HL-60/S4 treated with phorbol 12-myristate 13-acetate at 8.2 ng/mL for 4 days and 3 days (cell line): ENCODE data around the gene PPP4R1.
"Not testable (repeated sequence)": the region's sequence is repeated elsewhere in the genome, so short reads cannot be mapped to it uniquely, and the experiment has no call there.

Experiments used
- in situ Hi-C: fragments of 300-500 bp; cut with MboI; formaldehyde crosslinking; loops from 2 replicates; pipeline ENCODE4 v1.15.0; 2022; ENCODE audit warnings: low sequenced_read_pairs

The PPP4R1 gene

DNA sequence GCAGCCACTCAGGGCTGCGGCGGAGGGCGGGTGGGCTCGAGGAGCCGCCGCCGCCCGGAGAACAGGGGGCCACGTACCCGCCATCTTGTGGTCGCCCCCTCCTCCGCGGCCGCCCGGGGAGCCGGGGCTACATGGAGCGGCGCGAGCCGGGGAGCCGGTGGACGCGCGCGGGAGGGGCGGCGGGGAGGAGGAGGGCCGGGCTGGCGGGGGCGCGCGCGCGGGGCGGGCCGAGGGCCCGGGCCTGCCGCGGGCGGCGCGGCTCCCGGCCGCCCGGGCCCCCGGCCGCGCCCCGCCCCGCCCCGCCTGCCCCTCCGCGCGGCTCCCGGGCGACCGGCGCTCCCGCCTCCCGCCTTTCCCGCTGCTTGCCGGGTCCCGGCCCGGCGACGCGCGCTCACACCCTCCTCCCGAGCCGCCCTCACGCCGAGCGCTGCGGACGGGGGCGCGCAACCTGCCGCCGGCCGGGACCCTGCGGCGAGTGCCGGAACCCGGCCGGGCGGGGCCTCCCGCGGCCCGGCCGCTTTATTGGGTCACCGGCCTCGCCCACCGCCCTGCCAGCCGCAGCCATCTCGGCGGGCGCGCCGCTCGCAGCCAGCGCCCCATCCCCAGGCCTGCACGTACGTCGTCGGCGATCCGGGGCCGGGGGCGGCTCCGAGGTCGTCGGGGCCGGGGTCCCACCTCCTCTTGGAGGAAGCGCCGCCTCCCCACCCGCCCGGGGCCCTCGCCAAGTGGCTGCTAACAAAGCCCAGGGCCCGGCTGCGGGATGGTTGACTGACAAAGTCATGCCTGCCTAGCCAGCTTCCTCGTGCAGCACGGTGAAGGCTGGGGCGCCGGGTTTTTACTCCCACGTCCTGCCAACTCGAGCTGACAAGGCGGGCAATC, at the start of gene PPP4R1:
Gene PPP4R1, minus strand, starts transcription at position 159 of the 879 bp plus-strand sequence. Its CDS starts 75 bp downstream, at position 84.
- in situ Hi-C loops = no loop called here

GRCh38 chr18:9663377-9663776, 49.0 kb upstream of the PPP4R1 start:
- in situ Hi-C loops = no loop called here

- in situ Hi-C loops = no loop called here
Observed at GRCh38 chr18:9661564-9661963, 47.2 kb upstream of the PPP4R1 start.

DNA sequence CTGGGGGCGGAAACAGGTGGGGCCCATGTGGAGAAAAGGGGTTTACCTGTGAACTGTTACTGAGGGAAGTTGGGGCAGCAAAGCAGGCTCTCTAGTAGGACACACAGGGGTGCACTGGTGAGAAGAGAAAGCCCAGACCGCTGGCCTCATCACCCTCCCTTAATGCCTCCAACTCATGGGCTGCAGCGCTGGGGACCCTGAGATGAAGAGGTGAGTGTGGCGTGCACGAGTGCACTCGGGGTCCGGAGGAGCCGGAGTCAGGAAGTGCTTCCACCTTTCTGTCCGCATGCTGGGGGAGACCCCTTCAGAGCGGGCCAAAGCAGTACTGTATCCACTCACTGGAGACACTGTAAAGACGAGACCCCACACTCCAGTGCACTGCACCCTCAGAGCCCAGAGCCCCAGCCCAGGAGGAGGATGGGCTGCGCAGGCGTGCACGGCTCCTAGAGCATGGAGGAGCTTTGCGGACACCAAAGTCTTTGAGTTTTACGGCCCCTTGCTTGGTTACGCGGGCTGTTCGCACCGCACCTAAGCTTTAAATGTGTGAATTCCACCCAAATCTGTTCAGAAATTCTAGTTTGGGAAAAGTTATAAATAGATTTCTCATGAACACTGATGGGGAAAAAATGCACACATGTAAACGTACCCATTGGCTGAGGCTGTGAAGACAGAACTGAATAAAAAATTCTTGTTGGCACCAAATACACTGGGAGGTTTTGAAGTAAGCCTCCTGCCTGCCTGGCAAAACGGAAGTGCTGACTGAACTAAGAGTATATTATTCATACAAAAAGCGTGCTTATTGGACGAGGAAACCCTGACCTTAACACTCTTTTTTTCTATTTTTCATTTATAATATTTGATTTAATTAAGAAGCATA, 45.4 kb upstream of the PPP4R1 start:
- in situ Hi-C loops = no loop called here

DNA sequence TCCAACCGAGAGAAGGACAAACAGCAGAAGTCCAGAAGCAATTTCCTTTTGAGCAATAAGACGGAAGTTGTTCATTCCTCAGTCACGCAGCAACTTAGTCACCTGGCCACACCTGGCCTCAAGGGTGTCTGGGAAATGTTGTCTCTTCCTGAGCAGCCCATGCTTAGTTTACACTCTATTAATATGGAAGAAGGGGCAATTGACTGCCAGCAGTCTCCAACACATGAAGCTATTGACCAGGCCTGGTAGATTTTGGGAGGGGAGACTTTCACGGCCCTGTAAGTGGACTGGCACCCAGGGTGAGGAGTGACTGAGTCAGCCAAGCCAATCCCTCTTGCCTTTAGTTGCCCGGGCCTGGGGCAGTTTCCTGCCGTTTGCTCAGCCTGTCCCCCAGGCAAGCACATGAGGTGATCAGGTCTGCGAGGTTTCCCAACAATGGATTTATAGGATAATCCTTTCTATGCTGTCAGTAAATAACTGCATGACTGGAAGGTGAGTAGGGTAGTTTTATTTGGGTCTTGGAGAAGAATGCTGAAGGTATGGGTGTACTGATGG, 43.8 kb upstream of the PPP4R1 start:
- in situ Hi-C loops = no loop called here

DNA sequence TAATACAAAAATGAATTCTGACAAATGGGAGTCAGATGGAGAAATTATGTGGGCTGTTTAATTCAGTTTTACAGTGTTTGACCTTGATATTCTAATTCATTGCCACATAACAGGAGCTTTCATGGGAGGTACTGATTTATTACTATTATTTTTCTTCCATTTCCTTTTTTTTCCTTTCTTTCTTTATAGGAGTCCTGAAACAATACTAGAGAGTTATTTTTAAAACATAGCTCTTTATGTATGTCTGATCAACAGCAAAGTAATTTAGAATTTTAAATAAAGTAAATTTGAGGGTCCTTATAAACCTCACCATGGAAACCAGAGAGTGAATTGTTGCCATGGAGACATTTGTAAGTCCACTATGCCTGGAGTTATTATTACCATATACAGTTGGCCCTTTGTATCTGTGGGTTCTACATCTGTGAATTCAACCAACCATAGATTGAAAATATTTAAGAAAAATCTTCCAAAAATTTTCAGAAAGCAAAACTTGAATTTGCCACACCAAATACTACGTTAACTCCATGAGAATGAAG, 40.9 kb upstream of the PPP4R1 start:
- in situ Hi-C loops = no loop called here

DNA sequence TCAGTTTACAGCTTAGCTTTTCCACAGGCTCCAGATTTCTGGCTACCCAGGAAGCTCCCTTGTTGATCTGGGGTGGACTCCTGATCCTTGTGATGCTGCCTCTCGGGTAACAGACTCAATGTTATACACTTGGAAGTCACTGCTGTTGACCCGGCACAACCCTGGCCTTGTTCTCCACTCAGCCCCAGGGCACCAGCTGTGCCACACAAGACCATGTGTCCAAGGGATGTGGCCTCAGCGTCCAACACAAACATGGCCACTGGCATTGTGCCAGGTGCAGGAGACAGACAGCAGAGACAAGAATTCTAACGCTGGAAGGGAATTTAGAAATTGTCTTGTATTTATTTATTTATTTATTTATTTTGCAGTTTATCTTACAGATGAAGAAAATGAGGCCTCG, 39.0 kb upstream of the PPP4R1 start:
- in situ Hi-C loops = no loop called here

GRCh38 chr18:9649164-9649540, 34.8 kb upstream of the PPP4R1 start:
- in situ Hi-C loops = no loop called here

DNA sequence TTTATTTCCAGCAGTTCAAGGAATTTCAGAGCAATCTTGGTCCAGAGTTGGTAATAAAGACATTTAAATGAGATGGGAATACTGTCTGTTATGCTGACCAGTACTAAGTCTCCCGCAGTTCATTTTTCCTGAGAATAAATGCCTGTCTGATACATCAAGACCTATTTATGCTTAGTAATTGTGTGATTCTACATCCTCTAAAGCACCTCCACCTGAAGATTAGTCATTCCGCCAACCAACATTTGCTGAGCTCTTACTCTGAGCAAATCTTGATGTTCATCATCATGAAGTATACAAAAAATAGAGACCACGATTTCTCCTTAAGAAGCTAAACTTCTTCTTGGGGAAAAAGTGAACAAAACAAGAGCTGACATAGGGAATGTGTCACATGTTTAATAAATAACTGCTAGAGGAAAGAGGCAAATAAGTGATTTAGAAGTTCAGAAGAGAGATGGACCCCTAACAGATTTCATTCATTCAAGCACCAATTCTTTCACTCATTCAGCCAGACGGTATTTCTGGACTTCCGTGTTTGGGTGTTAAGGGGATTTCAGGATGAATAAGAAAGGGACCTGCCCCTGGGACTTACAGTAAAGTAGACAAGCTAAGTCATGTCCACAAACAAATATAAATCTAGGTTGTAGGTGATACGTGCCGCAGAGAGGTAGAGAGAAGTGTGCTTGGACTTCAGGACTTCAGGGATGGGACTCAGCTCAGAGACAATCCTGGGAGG, 34.2 kb upstream of the PPP4R1 start:
- in situ Hi-C loops = no loop called here

DNA sequence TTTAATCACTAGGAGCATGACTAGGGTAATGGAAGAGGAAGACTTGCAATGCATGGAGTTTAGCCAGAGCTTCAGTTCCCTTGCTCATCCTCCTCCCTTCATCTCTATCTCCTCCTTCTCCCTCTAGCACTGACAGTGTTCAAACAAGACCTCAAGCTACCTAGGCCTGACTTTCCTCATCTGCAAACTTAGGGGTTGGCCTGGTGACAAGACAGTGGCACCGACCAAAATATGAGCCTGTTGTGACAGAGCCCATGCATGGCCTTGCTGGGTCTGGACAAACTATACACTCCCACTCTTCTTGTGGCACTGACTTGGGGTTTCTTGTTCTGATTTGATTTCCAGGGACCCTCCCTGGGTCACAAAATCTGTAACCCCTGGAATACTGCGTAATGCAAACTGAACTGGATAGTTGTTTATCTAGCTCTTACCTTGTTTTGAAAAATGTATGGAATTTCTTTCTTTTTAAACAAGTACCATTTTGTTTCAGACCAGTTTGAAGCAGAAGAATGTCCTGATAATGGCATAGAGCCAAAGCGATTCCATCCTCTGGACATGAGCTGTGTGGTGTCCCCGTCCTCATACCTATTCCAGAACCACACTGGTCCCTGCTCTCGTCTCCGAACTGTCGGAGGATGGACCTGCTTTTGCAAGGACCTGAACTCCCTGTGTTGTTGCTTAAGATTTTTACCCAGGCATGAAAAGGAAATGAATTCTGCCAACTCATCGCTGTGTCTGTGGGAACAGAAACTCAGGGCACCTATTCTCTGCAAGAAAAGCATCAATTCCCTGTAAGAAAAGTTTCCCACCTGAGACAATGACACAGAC, 33.4 kb upstream of the PPP4R1 start:
- in situ Hi-C loops = no loop called here

- in situ Hi-C loops = no loop called here
Observed at GRCh38 chr18:9643549-9643948, 29.2 kb upstream of the PPP4R1 start.

DNA sequence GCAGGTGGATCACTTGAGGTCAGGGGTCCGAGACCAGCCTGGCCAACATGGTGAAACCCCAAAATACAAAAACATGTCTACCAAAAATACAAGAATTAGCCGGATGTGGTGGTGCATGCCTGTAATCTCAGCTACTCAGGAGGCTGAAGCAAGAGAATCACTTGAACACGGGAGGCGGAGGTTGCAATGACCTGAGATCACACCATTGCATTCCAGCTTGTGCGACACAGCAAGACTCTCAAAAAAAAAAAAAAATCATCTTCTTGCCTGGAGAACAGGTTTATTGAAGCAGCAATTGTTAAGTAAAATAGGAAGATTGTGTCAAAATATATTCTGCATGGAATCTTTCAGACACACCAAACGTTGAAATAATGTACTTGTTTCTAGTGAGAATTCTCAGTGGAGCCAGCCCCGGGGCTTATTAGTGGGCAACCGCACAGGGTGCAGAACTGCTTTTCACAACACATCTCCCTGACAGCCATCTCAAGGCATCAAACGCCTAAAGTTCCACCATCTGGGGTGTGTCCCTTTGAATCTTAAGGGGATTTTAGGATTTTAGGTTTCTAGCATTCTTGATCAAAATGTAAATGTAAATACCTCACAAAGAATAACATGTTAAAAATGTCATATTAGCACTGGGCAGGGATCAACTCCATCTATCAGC, 28.6 kb upstream of the PPP4R1 start:
- in situ Hi-C loops = no loop called here

DNA sequence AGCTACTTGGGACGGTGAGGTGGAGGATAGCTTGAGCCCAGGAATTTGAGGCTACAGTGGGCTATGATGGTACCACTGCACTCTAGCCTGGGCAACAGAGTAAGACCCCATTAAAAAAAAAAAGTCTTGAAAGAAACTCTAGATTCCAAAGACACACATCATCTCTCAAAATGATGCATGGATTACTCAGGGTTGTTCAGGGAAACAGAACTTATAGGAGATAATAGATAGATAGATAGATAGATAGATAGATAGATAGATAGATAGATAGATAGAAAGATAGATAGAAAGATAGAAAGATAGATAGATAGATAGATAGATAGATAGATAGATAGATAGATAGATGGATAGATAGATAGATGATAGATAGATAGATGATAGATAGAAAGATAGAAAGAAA, 26.7 kb upstream of the PPP4R1 start:
- in situ Hi-C loops = not testable (repeated sequence)

GRCh38 chr18:9638886-9639285, 24.5 kb upstream of the PPP4R1 start:
- in situ Hi-C loops = no loop called here

DNA sequence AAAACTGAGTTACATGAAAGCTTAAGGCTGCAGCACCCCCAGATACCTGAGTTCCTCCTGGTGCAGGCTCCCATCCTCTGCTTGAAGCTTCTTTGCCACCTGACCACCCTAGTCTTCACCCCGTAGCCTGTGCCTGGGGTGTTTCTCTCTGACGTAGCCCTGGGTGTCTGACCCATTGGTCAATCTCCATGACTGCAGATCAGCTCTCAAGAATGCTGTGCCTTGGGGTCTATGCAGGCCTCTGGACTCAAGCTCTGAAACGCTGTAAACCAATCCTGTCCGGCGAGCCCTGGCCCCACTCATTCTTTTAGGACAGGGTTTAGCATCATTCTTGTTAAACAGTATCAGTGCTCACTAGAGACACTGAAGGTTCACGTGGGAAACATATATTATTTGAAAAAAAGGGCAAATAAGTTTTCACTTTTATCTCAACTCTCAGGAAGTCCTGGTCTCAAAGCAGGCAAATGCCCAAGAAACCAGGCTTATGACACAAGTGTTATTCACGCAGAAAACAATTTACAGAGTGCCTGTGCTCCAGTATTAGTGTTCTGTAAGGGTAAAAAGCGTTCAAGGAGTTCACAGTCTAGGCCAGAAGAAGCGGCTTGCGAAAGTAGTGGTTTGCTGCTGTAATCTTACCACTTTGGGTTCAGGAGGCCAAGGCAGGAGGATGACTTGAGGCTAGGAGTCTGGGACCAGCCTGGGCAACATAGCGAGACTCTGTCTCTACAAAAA, 22.8 kb upstream of the PPP4R1 start:
- in situ Hi-C loops = no loop called here

DNA sequence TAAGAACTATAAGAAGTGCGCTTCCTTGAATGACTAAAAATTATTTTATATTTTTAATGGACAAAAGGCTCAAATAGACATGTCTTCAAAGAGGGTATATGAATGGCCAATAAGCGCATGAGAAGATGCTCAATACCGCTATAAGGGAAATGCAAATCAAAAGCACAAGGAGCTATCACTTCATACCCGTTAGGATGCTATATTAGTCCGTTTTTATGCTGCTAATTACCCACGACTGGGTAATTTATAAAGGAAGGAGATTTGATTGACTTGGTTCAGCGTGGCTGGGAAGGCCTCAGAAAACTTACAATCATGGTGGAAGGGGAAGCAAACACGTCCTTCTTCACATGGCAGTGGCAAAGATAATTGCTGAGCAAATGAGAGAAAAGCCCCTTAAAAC, 20.5 kb upstream of the PPP4R1 start:
- in situ Hi-C loops = no loop called here

GRCh38 chr18:9631814-9632496, 17.6 kb upstream of the PPP4R1 start:
- in situ Hi-C loops = no loop called here

DNA sequence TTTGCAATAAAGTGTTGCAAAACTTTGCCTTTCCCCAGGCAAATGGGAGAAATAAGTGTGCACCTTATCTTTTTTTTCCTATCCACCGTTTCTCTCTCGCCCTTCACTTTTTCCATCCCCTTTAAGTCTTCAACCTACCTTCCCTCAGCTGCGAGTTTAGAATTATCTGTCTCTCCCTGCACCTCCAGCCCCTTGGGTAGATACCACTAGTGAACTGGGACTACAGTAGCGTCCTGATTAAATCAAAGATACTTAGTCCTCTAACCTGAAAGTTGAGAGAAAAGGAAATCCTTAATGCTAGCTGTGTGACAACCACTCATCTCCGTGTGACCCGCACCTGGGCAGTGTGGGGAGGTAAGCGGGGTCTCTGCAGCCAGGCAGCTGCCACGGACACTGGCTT, 16.1 kb upstream of the PPP4R1 start:
- in situ Hi-C loops = no loop called here
